ENCODE measurements around the gene SLC16A4. TPM values are rescaled to one million over a fixed set of nuclear protein-coding genes. Genes with fewer than 3 reads are reported as not detected.

Gene SLC16A4
- polyA plus RNA-seq, 1 of the 3 experiments (the other 2 are of a cell fraction), result 3.0 TPM

- no peak overlapping the region for H3K4me2 ChIP-seq
- H3K9me3 ChIP-seq, result no peaks in the 10 kb centered on the region
- 83% methylated on average over 3 of the region's 3 CpGs for WGBS (ENCODE audit: low lambda C conversion rate)
- ChIA-PET POLR2A (no interaction called here), CTCF (no interaction called here)
- H3K4me3 ChIP-seq (ENCODE audit: low read depth in 2 of 2, low read length in 1 of 2), result no peak overlapping the region
- H3K9me2 ChIP-seq, result no peaks in the 10 kb centered on the region
- no peak overlapping the region for H3K27ac ChIP-seq (ENCODE audit: low read depth in 2 of 2, low read length in 1 of 2)
- H3K4me1 ChIP-seq (ENCODE audit: control insufficient read depth in 1 of 2, insufficient read depth in 2 of 2, low read depth in 1 of 2, low read length in 1 of 2), result peaks cover 40 to 56% of the 10 kb centered on the region in 2 experiments
- TF ChIP-seq ELF1 (IDR thresholded peaks at IDR 0.05) (no peak), CHD2 (IDR thresholded peaks at IDR 0.05; ENCODE audit: low read length, partially characterized antibody) (no peak), RFX5 (IDR thresholded peaks at IDR 0.05; ENCODE audit: low read length) (no peak), JUND (IDR thresholded peaks at IDR 0.05) (no peak), EZH2phosphoT487 (IDR thresholded peaks at IDR 0.05; ENCODE audit: borderline replicate concordance, low read depth) (no peak), TEAD4 (IDR thresholded peaks at IDR 0.05; ENCODE audit: borderline replicate concordance, insufficient read depth) (no peak), MXI1 (IDR thresholded peaks at IDR 0.05; ENCODE audit: low read depth, low read length) (no peak), EP300 (IDR thresholded peaks at IDR 0.05; ENCODE audit: borderline replicate concordance in 1 of 2, low read depth in 1 of 2, low read length in 1 of 2) (no peak), RCOR1 (IDR thresholded peaks at IDR 0.05; ENCODE audit: low read length) (no peak)
- TF ChIP-seq, protein P1, sequence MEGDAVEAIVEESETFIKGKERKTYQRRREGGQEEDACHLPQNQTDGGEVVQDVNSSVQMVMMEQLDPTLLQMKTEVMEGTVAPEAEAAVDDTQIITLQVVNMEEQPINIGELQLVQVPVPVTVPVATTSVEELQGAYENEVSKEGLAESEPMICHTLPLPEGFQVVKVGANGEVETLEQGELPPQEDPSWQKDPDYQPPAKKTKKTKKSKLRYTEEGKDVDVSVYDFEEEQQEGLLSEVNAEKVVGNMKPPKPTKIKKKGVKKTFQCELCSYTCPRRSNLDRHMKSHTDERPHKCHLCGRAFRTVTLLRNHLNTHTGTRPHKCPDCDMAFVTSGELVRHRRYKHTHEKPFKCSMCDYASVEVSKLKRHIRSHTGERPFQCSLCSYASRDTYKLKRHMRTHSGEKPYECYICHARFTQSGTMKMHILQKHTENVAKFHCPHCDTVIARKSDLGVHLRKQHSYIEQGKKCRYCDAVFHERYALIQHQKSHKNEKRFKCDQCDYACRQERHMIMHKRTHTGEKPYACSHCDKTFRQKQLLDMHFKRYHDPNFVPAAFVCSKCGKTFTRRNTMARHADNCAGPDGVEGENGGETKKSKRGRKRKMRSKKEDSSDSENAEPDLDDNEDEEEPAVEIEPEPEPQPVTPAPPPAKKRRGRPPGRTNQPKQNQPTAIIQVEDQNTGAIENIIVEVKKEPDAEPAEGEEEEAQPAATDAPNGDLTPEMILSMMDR (IDR thresholded peaks at IDR 0.05), result no peak
- H3K27me3 ChIP-seq (ENCODE audit: insufficient read depth), result no peaks in the 10 kb centered on the region
- H3F3A ChIP-seq (replicated peaks; ENCODE audit: insufficient read depth), result peaks cover 10% of the 10 kb centered on the region
- no peak for DNase-seq
- peaks cover 100% of the 10 kb centered on the region for H3K79me2 ChIP-seq (ENCODE audit: insufficient read depth)
- H2AFZ ChIP-seq (ENCODE audit: low read depth), result no peak overlapping the region
- no peak overlapping the region for H3K9ac ChIP-seq
- H3K36me3 ChIP-seq (replicated peaks in 1 of 2; ENCODE audit: control insufficient read depth in 1 of 2, insufficient read depth in 2 of 2, low read length in 1 of 2), result peaks cover 59 to 84% of the 10 kb centered on the region in 2 experiments
- H4K20me1 ChIP-seq (ENCODE audit: insufficient read depth), result peaks cover 88% of the 10 kb centered on the region
These were observed 45.3 kb downstream of the SLC16A4 start for GRCh38 chr1:110345480-110345879.

- no peaks in the 10 kb centered on the region for H3K27me3 ChIP-seq (ENCODE audit: insufficient read depth)
- H3K4me1 ChIP-seq (ENCODE audit: control insufficient read depth in 1 of 2, insufficient read depth in 2 of 2, low read depth in 1 of 2, low read length in 1 of 2), result peaks cover 46 to 56% of the 10 kb centered on the region in 2 experiments
- H4K20me1 ChIP-seq (ENCODE audit: insufficient read depth), result peaks cover 87% of the 10 kb centered on the region
- CTCF ChIA-PET, result interaction anchor here (1.0 to 1.4 kb wide), 4 partner anchors 14 to 152 kb away, joined by 3 to 4 read pairs (median 4); no protein-coding TSS in a partner anchor
- H3K9ac ChIP-seq, result no peak overlapping the region
- H2AFZ ChIP-seq (ENCODE audit: low read depth), result no peak overlapping the region
- POLR2A ChIA-PET, result no interaction called here
- no peak overlapping the region for H3K27ac ChIP-seq (ENCODE audit: low read depth in 2 of 2, low read length in 1 of 2)
- WGBS (ENCODE audit: low lambda C conversion rate), result 89% methylated on average over 3 of the region's 3 CpGs
- no peak for TF ChIP-seq TCF12 (IDR thresholded peaks at IDR 0.05)
- TF ChIP-seq FOSL2 (IDR thresholded peaks at IDR 0.05; ENCODE audit: borderline replicate concordance, low read depth), result no peak
- TF ChIP-seq NFIC (IDR thresholded peaks at IDR 0.05; ENCODE audit: borderline replicate concordance), result no peak
- no peak for TF ChIP-seq FOXM1 (IDR thresholded peaks at IDR 0.05; ENCODE audit: low read depth)
- TF ChIP-seq ELF1 (IDR thresholded peaks at IDR 0.05), result no peak
- H3K79me2 ChIP-seq (ENCODE audit: insufficient read depth), result peaks cover 99% of the 10 kb centered on the region
- H3K4me3 ChIP-seq (ENCODE audit: low read depth in 2 of 2, low read length in 1 of 2), result peak overlapping the region in 1 of 2 experiments; percentile 50; a peak in 2 of 4 replicates
- no peak for DNase-seq
- no peaks in the 10 kb centered on the region for H3K9me3 ChIP-seq
- H3F3A ChIP-seq (replicated peaks; ENCODE audit: insufficient read depth), result peaks cover 10% of the 10 kb centered on the region
- peaks cover 61 to 85% of the 10 kb centered on the region in 2 experiments for H3K36me3 ChIP-seq (replicated peaks in 1 of 2; ENCODE audit: control insufficient read depth in 1 of 2, insufficient read depth in 2 of 2, low read length in 1 of 2)
- no peaks in the 10 kb centered on the region for H3K9me2 ChIP-seq
- H3K4me2 ChIP-seq, result peak overlapping the region; percentile 86
These were observed 46.7 kb downstream of the SLC16A4 start for GRCh38 chr1:110344152-110344551.

Data from SK-N-SH (cell line).